ENCODE measurements around the gene OSBPL9.

DNA sequence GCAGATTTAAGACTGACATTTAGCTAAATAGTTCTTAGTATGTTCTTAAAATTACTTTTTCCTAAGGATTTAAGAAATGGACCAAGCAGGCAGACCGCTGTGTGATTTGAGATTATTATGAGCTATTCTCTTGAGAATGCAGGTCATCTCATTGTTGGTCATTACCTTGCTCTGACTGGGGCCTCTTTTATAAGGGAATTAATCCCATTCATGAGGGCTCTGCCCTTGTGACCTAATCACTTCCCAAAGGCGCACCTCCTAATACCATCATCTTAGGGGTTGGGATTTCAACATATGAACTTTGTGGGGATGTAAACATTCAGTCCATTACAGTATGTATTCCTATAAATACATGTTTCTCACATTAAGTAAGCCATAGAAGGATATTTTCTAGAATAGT, 24.2 kb downstream of the OSBPL9 start:
- TF ChIP-seq CTCF (IDR thresholded peaks at IDR 0.05) (no peak), POLR2A (IDR thresholded peaks at IDR 0.05) (no peak)
